ENCODE measurements around the gene MED15. TPM values are rescaled to one million over a fixed set of nuclear protein-coding genes. Genes with fewer than 3 reads are reported as not detected.
"Not testable (repeated sequence)": the region's sequence is repeated elsewhere in the genome, so short reads cannot be mapped to it uniquely, and the experiment has no call there.

Gene MED15
- total RNA-seq, 4 donors from 2014 or later = 36.5 to 90.5 (median 57.2) TPM

- ATAC-seq (ENCODE audit: low FRiP score) (no peak), DNase-seq (ENCODE audit: low spot score) (no peak)
- TF ChIP-seq, protein P1, sequence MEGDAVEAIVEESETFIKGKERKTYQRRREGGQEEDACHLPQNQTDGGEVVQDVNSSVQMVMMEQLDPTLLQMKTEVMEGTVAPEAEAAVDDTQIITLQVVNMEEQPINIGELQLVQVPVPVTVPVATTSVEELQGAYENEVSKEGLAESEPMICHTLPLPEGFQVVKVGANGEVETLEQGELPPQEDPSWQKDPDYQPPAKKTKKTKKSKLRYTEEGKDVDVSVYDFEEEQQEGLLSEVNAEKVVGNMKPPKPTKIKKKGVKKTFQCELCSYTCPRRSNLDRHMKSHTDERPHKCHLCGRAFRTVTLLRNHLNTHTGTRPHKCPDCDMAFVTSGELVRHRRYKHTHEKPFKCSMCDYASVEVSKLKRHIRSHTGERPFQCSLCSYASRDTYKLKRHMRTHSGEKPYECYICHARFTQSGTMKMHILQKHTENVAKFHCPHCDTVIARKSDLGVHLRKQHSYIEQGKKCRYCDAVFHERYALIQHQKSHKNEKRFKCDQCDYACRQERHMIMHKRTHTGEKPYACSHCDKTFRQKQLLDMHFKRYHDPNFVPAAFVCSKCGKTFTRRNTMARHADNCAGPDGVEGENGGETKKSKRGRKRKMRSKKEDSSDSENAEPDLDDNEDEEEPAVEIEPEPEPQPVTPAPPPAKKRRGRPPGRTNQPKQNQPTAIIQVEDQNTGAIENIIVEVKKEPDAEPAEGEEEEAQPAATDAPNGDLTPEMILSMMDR (IDR thresholded peaks at IDR 0.05) = no peak
These were observed 712 bp upstream of the MED15 start for GRCh38 chr22:20506543-20507252.

GRCh38 chr22:20508067-20508755, 801 bp downstream of the MED15 start:
- ATAC-seq (ENCODE audit: low FRiP score); DNase-seq (ENCODE audit: low spot score): not testable (repeated sequence)

- TF ChIP-seq, protein P1 (IDR thresholded peaks at IDR 0.05) = no peak
- DNase-seq (ENCODE audit: low spot score) = no peak
- no peak for ATAC-seq (ENCODE audit: low FRiP score)
These were observed 1.4 kb downstream of the MED15 start for GRCh38 chr22:20508815-20509271.

DNA sequence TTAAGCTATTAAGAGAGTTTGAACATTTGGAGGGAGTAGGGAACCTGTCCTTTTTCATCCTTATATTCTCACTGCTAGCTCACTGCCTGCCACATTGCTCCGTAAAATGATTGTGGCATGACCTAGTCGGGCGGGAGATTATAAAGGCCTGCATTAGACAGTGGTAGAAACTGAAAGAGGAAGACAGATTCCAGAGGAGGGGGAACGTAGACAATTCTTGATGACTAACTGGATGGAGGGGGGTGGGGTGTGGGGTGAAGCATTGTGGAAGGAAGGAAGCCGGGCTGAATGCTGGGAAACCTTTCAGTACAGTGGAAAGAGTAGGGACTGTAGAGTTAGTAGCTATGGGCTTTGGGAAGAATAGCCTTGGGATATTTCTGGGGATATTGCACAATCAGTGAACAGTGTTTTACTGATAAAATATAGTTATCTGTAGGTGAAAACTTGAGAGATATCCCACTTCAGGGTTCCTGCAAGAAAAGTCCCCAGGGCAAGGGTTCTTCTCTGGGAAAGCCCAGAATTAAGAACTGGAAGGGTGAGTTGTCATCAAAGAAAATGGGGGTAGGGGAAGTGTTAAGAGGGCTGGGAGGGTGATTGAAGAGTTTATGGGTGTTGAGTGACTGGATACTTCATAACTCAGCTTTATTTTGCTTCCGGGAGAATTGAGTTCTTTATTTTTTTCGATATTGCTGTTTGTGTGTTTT, 2.1 kb downstream of the MED15 start:
- peak; percentile 54 for DNase-seq (ENCODE audit: low spot score)
- TF ChIP-seq, protein P1 (IDR thresholded peaks at IDR 0.05) = no peak
- peak; percentile 84 for ATAC-seq (ENCODE audit: low FRiP score)

- TF ChIP-seq, protein P1 (IDR thresholded peaks at IDR 0.05) = no peak
- ATAC-seq (ENCODE audit: low FRiP score) (no peak), DNase-seq (ENCODE audit: low spot score) (no peak)
These were observed 3.6 kb downstream of the MED15 start for GRCh38 chr22:20510811-20511577.

- TF ChIP-seq, protein P1 (IDR thresholded peaks at IDR 0.05) = no peak
- ATAC-seq (ENCODE audit: low FRiP score) (no peak), DNase-seq (ENCODE audit: low spot score) (no peak)
These were observed 4.3 kb downstream of the MED15 start for GRCh38 chr22:20511578-20512229.

Measured in omental fat pad (tissue), 4 donors.